Prostate gland (tissue), 2 donors: ENCODE measurements around the gene G6PC3. TPM values are rescaled to one million over a fixed set of nuclear protein-coding genes. Genes with fewer than 3 reads are reported as not detected.
A peak's percentile ranks its signal among the peaks of the same experiment; 100 is the strongest.
"Not testable (repeated sequence)": the region's sequence is repeated elsewhere in the genome, so short reads cannot be mapped to it uniquely, and the experiment has no call there.

Experiments used
- DNase-seq: peaks from one replicate; pipeline ENCODE4 v3.0.0-alpha.2; 2019; ENCODE audit warnings: low spot score
- H3K27ac ChIP-seq, 2 donors: fragments of 200-600 bp; sonication (generic); 2 replicates each; pipeline ENCODE4 v1.5.1; 2017 to 2019
- H3K27me3 ChIP-seq: fragments of 200-600 bp; sonication (generic); replicated peaks from 2 replicates; pipeline ENCODE4 v1.5.1; 2019; ENCODE audit not compliant: insufficient read depth
- H3K36me3 ChIP-seq, 2 donors: fragments of 200-600 bp; sonication (generic); 1 replicate in 1 of 2; 2 replicates in 1 of 2; pipeline versions ENCODE4 v1.5.1 to v1.8.1; 2017 to 2019
- H3K4me1 ChIP-seq: fragments of 200-600 bp; sonication (generic); replicated peaks from 2 replicates; pipeline ENCODE4 v1.5.1; 2019
- H3K4me3 ChIP-seq, 2 donors: fragments of 200-600 bp; sonication (generic); 2 replicates each; pipeline ENCODE4 v1.5.1; 2017 to 2019
- H3K9me3 ChIP-seq: fragments of 200-600 bp; sonication (generic); 2 replicates; pipeline ENCODE4 v1.5.1; 2017
- CTCF ChIP-seq, 4 experiments: fragments of 200-600 bp in 2 of 4; fragments of 450-650 bp in 2 of 4; sonication (generic) in 2 of 4; IDR thresholded peaks; 1 replicate in 3 of 4; 2 replicates in 1 of 4; pipeline ENCODE4 v1.5.1; 2016 to 2019; ENCODE audit warnings: antibody characterized with exemption in 4 of 4, mild to moderate bottlenecking in 2 of 4, moderate library complexity in 2 of 4
- POLR2A ChIP-seq: fragments of 450-650 bp; IDR thresholded peaks from one replicate; pipeline ENCODE4 v1.6.1; 2016; ENCODE audit warnings: antibody characterized with exemption, mild to moderate bottlenecking
- POLR2AphosphoS5 ChIP-seq: sonication (generic); formaldehyde crosslinking; IDR thresholded peaks from one replicate; pipeline ENCODE4 v1.6.1; 2017; ENCODE audit warnings: antibody characterized with exemption
- WGBS: methylation state at CpG from one replicate; pipeline ENCODE4 v1.1.5; 2018; 5-methylcytosine and 5-hydroxymethylcytosine counted together
- intact Hi-C: fragments of 100-400 bp; cut with DNase I; formaldehyde crosslinking; loops from one replicate; pipeline ENCODE4 v1.14.2; 2022
- total RNA-seq, 2 donors: library from RNA; depleted of rRNA; stranded (reverse); fragments of >200 nt; gene quantifications; one replicate each; pipeline ENCODE4 v1.1.0, GENCODE V29; 2016

Gene G6PC3
- total RNA-seq, 2 donors from 2014 or later = 68.9 to 84.8 TPM

GRCh38 chr17:44095647-44096496 lies 25.3 kb downstream of the G6PC3 start:
- H3K36me3 ChIP-seq = peaks cover 4 to 12% of the 10 kb centered on the region in 2 donors
- H3K27ac ChIP-seq = peak overlapping the region; percentile 61 to 78
- intact Hi-C loops = no loop called here
- no peaks in the 10 kb centered on the region for H3K9me3 ChIP-seq
- WGBS = 21% methylated on average over 12 of the region's 12 CpGs
- TF ChIP-seq POLR2A (no peak), CTCF (IDR thresholded peaks at IDR 0.05) (peak in 1 of 4 experiments; percentile 9), POLR2AphosphoS5 (peak; percentile 11)
- H3K27me3 ChIP-seq = no peaks in the 10 kb centered on the region
- peak overlapping the region in 1 of 2 donors; percentile 2 for H3K4me3 ChIP-seq
- DNase-seq = no peak
- peaks cover 3% of the 10 kb centered on the region for H3K4me1 ChIP-seq

DNA sequence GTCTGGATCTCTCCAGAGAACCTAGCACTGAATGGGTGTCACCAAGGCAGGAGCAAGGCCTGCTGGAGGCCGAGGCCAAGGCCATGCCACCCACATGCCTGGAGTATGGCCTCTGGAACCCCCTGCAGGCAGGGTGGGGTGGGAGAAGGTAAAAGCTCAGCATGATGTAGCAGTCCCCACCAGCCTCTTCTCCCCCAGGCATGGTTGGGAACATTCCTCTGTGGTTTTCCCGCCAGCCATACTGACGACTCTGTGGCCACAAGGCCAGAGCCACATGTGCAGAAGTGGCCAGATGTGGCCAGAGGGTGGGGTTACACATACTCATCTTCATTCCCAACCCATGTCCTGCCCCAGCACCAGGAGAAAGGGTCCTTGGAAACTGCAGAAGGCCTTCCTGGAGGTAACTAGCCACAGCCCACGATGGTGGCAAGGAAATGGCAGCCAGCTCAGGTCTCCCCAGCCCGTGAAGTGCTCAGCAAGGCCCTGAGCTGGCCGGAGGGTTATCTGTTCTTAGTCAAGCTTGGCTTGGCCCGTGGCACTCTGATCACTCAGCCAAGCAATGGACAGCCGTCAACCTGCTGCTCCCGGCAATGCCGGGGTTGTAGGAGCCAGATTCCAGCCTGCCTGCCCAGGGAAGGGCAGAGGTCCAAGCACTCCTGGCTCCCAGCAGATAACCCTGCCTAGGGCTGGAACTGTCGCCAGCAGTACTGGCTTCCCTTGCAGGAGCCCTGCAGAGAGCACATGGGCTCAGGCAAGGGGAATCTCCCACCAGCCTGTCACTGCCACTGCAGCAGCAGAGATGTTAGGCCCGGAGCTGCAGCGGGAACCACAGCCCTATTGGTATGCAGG lies 26.8 kb downstream of the G6PC3 start:
- Histone ChIP-seq H3K27ac (no peak overlapping the region), H3K9me3 (no peaks in the 10 kb centered on the region), H3K4me1 (peaks cover 3% of the 10 kb centered on the region), H3K4me3 (no peak overlapping the region), H3K27me3 (no peaks in the 10 kb centered on the region), H3K36me3 (peaks cover 4 to 12% of the 10 kb centered on the region in 2 donors)
- no peak for DNase-seq
- intact Hi-C loops = no loop called here
- 72% methylated on average over 11 of the region's 13 CpGs for WGBS
- TF ChIP-seq POLR2AphosphoS5 = no peak
- no peak for TF ChIP-seq POLR2A
- no peak for TF ChIP-seq CTCF (IDR thresholded peaks at IDR 0.05)

DNA sequence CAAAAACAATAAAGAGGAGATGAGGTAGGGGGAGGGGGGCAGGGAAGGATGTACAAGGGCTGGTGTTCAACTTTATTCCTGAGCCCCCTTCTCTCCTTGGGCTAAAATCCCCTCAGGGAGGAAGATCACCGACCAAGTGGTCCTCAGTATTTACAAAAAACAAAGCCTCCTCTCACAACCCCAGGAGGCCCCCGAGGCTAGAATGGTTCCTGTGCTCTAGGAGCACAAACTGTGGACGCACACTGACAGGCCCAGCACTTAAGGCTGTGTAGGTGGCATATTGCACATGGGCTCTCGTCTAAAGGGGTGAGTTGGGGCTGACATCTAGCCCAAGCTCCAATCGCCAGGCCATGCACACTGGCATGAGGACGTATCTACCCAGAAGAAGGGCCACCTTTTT lies 31.3 kb downstream of the G6PC3 start:
- DNase-seq, H3K27ac ChIP-seq, H3K9me3 ChIP-seq, H3K36me3 ChIP-seq, H3K27me3 ChIP-seq, H3K4me1 ChIP-seq, H3K4me3 ChIP-seq, intact Hi-C loops: not testable (repeated sequence)
- WGBS = 75% methylated on average over 6 of the region's 6 CpGs

GRCh38 chr17:44102849-44103622 lies 32.5 kb downstream of the G6PC3 start:
- Histone ChIP-seq H3K9me3 (no peaks in the 10 kb centered on the region), H3K27ac (no peak overlapping the region), H3K4me1 (no peaks in the 10 kb centered on the region), H3K36me3 (no peaks in the 10 kb centered on the region), H3K4me3 (no peak overlapping the region), H3K27me3 (no peaks in the 10 kb centered on the region)
- WGBS = 73% methylated on average over 16 of the region's 16 CpGs
- intact Hi-C loops = no loop called here
- DNase-seq = no peak
- TF ChIP-seq POLR2A = no peak
- TF ChIP-seq CTCF (IDR thresholded peaks at IDR 0.05) = no peak
- no peak for TF ChIP-seq POLR2AphosphoS5

GRCh38 chr17:44105483-44105882 lies 34.9 kb downstream of the G6PC3 start:
- 52% methylated on average over 3 of the region's 3 CpGs for WGBS
- H3K4me3 ChIP-seq = no peak overlapping the region
- H3K27me3 ChIP-seq = no peaks in the 10 kb centered on the region
- intact Hi-C loops = no loop called here
- DNase-seq = no peak
- no peaks in the 10 kb centered on the region for H3K36me3 ChIP-seq
- peaks cover 13% of the 10 kb centered on the region for H3K4me1 ChIP-seq
- no peak overlapping the region for H3K27ac ChIP-seq
- no peak for TF ChIP-seq POLR2AphosphoS5
- TF ChIP-seq POLR2A = no peak
- TF ChIP-seq CTCF (IDR thresholded peaks at IDR 0.05) = no peak
- no peaks in the 10 kb centered on the region for H3K9me3 ChIP-seq
